Sigmoid colon (tissue), 7 donors: ENCODE data around the gene SEPTIN1. TPM values are rescaled to one million over a fixed set of nuclear protein-coding genes. Genes with fewer than 3 reads are reported as not detected.

Experiments used
- DNase-seq: peaks from one replicate; pipeline ENCODE4 v3.0.0-alpha.2; 2019
- H3K27ac ChIP-seq, 4 donors: fragments of 200-600 bp; sonication (generic); one replicate each; pipeline ENCODE4 v1.5.1; 2016 to 2019; ENCODE audit warnings: mild to moderate bottlenecking in 1 of 4
- H3K27me3 ChIP-seq, 3 donors: fragments of 200-600 bp; sonication (generic); one replicate each; pipeline ENCODE4 v1.5.1; 2019; ENCODE audit warnings: mild to moderate bottlenecking in 1 of 3
- H3K36me3 ChIP-seq, 4 donors: fragments of 200-600 bp; sonication (generic); one replicate each; pipeline ENCODE4 v1.5.1; 2016 to 2019
- H3K4me1 ChIP-seq, 4 donors: fragments of 200-600 bp; sonication (generic); one replicate each; pipeline ENCODE4 v1.5.1; 2017 to 2019
- H3K4me3 ChIP-seq, 4 donors: fragments of 200-600 bp; sonication (generic); one replicate each; pipeline ENCODE4 v1.5.1; 2017 to 2019; ENCODE audit warnings: mild to moderate bottlenecking in 2 of 4, moderate library complexity in 1 of 4
- H3K9me3 ChIP-seq, 4 donors: fragments of 200-600 bp in 3 of 4; sonication (generic) in 3 of 4; one replicate each; pipeline versions ENCODE4 v1.5.1 to v1.6.1; 2013 to 2019
- EP300 ChIP-seq, 4 donors: sonication (generic); formaldehyde crosslinking; IDR thresholded peaks; one replicate each; pipeline ENCODE4 v1.6.1; 2017; ENCODE audit warnings: antibody characterized with exemption in 4 of 4
- POLR2A ChIP-seq, 2 donors: fragments of 450-650 bp; IDR thresholded peaks; one replicate each; pipeline ENCODE4 v1.6.1; 2016; ENCODE audit warnings: antibody characterized with exemption in 2 of 2, mild to moderate bottlenecking in 2 of 2, moderate library complexity in 2 of 2
- POLR2AphosphoS5 ChIP-seq, 4 donors: sonication (generic); formaldehyde crosslinking; IDR thresholded peaks; one replicate each; pipeline ENCODE4 v1.6.1; 2017; ENCODE audit warnings: antibody characterized with exemption in 4 of 4
- WGBS, 2 donors: extraction: QIAGEN DNeasy Blood & Tissue Kit; methylation state at CpG; one replicate each; pipeline ENCODE4 v1.1.7; 2013; 5-methylcytosine and 5-hydroxymethylcytosine counted together
- intact Hi-C: fragments of 100-400 bp; cut with DNase I; formaldehyde crosslinking; loops from one replicate; pipeline ENCODE4 v1.15.1; 2023
- polyA plus RNA-seq, 3 donors: library from polyadenylated mRNA; stranded (reverse); fragments of 200-250 nt; gene quantifications; one replicate each; pipeline ENCODE4 v1.2.3, GENCODE V29; 2013
- total RNA-seq, 4 donors: library from RNA; depleted of rRNA; stranded (reverse); fragments of >200 nt; gene quantifications; one replicate each; pipeline ENCODE4 v1.1.0, GENCODE V29; 2016
- TF ChIP-seq, protein P1 (sequence below), 4 experiments: fragments of 450-650 bp in 3 of 4; fragments of 200-600 bp in 1 of 4; IDR thresholded peaks; one replicate each; pipeline ENCODE4 v1.5.1; 2016 to 2019; ENCODE audit warnings: antibody characterized with exemption in 4 of 4, mild to moderate bottlenecking in 3 of 4, moderate library complexity in 2 of 4
- donor health status: healthy with polysubstance abuse.
- donor health status: Bipolar disorder and iron deficiency.
- donor health status: healthy.

The SEPTIN1 gene
- total and polyA plus RNA-seq, 7 donors, result 0.82 to 46.6 (median 2.4) TPM

DNA sequence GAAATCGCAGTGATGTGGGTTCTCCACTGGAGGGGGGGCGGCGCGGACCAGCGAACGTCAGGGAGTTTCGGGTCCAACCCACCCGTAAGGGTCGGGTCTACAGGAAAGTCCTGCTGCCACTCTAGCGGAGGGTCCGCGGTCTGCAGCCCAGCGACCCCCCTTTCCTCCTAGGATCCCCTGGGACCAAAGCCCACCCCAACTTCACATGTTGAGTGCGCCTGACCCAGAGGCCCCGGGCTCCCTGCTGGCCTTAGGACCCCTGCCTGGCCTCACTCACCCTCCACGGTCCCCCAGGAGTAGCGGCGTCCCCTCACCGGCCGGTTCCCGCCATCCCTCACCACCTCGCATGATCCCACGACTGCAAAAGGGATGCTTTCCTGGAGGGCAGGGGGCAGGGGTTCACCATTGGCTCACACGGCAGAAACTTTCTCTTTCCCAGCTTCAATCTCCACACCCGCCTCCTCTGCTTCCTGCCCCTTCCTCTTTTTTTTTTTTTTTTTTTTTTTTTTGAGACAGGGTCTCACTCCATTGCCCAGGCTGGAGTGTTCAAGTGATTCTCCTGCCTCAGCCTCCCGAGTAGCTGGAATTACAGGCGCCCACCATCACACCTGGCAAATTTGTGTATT is 3.1 kb downstream of the SEPTIN1 start:
- DNase-seq, result no peak
- Histone ChIP-seq H3K27me3 (no peaks in the 10 kb centered on the region), H3K4me3 (peak overlapping the region; percentile 51 to 80 (median 73)), H3K4me1 (peaks cover 0 to 23% (median 20%) of the 10 kb centered on the region in 4 donors), H3K36me3 (no peaks in the 10 kb centered on the region), H3K9me3 (no peaks in the 10 kb centered on the region), H3K27ac (peak overlapping the region; percentile 96 to 100 (median 98))
- TF ChIP-seq POLR2A (IDR thresholded peaks at IDR 0.05), result no peak
- TF ChIP-seq POLR2AphosphoS5 (IDR thresholded peaks at IDR 0.05), result no peak
- TF ChIP-seq, protein P1, sequence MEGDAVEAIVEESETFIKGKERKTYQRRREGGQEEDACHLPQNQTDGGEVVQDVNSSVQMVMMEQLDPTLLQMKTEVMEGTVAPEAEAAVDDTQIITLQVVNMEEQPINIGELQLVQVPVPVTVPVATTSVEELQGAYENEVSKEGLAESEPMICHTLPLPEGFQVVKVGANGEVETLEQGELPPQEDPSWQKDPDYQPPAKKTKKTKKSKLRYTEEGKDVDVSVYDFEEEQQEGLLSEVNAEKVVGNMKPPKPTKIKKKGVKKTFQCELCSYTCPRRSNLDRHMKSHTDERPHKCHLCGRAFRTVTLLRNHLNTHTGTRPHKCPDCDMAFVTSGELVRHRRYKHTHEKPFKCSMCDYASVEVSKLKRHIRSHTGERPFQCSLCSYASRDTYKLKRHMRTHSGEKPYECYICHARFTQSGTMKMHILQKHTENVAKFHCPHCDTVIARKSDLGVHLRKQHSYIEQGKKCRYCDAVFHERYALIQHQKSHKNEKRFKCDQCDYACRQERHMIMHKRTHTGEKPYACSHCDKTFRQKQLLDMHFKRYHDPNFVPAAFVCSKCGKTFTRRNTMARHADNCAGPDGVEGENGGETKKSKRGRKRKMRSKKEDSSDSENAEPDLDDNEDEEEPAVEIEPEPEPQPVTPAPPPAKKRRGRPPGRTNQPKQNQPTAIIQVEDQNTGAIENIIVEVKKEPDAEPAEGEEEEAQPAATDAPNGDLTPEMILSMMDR (IDR thresholded peaks at IDR 0.05), result no peak
- no peak for TF ChIP-seq EP300 (IDR thresholded peaks at IDR 0.05)
- intact Hi-C loops, result loop anchor here (2.0 to 10.0 kb wide), 2 partner anchors 16 to 284 kb away; partner anchors contain the start of genes TBX6, YPEL3 and ZNF48
- 26 to 38% methylated on average over 27 of the region's 27 CpGs for WGBS, 2 donors

DNA sequence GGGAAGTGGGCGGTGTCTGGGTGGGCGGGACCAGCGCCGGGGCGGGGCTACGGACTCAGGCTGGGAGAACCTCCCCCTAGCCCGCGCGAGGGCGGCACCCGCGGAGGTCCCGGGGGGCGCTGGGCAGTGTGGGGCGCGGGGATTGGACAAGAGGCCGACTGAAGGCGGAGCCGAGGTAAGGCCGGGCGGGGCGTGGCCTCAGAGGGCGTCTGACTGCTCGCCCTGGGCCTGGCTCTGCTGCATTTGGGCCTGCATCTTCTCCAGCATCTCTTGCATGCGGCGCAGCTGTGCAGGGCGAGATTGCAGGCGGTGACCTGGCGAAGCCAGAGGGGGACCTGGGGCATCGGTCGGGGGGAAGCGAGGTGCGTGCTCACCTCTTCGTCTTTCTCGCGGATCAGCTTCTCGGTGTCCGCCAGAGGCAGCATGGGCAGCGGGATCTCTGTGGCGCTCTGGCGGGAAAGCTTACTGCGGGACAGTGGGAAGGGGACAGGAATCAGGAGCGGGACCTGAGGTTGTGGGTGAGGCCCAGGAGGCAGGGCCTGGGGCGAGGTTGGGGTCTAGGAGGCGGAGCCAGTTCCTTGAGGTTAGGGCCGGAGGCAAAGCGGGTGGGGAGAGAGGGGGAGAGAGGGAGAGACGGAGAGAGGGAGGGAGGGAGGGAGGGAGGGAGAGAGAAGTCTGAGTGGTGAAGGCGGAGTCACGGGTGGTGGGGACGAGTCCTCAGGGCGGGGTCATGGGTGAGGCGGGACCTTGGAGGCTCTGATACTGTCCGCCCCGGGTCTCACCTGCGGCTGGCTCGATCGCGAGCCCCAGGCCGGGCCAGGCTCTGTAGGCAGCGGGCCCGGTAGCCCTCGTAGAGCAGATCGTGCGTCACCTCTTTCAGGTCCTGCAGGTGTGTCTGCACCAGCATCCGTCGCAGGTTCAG is 3.9 kb downstream of the SEPTIN1 start:
- H3K4me1 ChIP-seq, result peaks cover 0 to 23% (median 20%) of the 10 kb centered on the region in 4 donors
- H3K9me3 ChIP-seq, result no peaks in the 10 kb centered on the region
- no peaks in the 10 kb centered on the region for H3K27me3 ChIP-seq
- WGBS, 2 donors, result 1% methylated on average over 67 of the region's 67 CpGs
- H3K27ac ChIP-seq, result peak overlapping the region; percentile 96 to 100 (median 98)
- peak overlapping the region; percentile 51 to 80 (median 73) for H3K4me3 ChIP-seq
- DNase-seq, result peak; percentile 100
- no peaks in the 10 kb centered on the region for H3K36me3 ChIP-seq
- intact Hi-C loops, result loop anchor here (2.0 to 10.0 kb wide), 2 partner anchors 16 to 284 kb away; partner anchors contain the start of genes TBX6, YPEL3 and ZNF48
- TF ChIP-seq EP300 (IDR thresholded peaks at IDR 0.05), result no peak
- peak; percentile 83 to 93 (median 92) for TF ChIP-seq POLR2AphosphoS5 (IDR thresholded peaks at IDR 0.05)
- TF ChIP-seq POLR2A (IDR thresholded peaks at IDR 0.05), result peak; percentile 35 to 76
- TF ChIP-seq, protein P1 (IDR thresholded peaks at IDR 0.05), result peak in 1 of 4 experiments; percentile 16

DNA sequence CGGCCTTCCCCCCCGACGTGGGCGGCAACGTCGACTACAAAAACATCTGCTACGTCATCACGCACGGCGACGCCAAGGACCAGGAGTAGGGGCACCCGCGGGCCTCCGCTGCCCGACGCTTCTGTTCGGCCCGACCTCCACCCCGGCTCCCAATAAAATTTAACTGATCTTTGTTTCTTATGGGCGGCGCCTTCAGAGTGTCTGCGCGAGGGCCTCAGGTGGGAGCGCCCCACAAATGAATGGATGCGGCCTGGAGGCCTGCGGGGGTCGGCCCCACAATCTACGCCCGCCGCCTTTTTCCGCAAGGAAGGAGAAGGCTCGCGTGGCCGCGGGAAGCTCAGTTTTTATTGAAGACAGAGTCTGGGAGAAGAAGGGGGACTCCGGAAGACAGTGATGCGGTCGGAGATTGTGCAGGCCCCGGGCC is 4.5 kb downstream of the SEPTIN1 start:
- no peaks in the 10 kb centered on the region for H3K36me3 ChIP-seq
- peak overlapping the region; percentile 37 to 80 (median 73) for H3K4me3 ChIP-seq
- peak; percentile 98 for DNase-seq
- intact Hi-C loops, result loop anchor here (2.0 to 10.0 kb wide), 2 partner anchors 17 to 283 kb away; partner anchors contain the start of genes TBX6, YPEL3 and ZNF48
- H3K27me3 ChIP-seq, result no peaks in the 10 kb centered on the region
- peak overlapping the region; percentile 96 to 100 (median 98) for H3K27ac ChIP-seq
- TF ChIP-seq, protein P1 (IDR thresholded peaks at IDR 0.05), result no peak
- peak; percentile 65 to 82 for TF ChIP-seq POLR2A (IDR thresholded peaks at IDR 0.05)
- TF ChIP-seq POLR2AphosphoS5 (IDR thresholded peaks at IDR 0.05), result peak; percentile 66 to 95 (median 82)
- TF ChIP-seq EP300 (IDR thresholded peaks at IDR 0.05), result peak in 1 of 4 donors; percentile 36
- 0% methylated on average over 39 of the region's 39 CpGs for WGBS, 2 donors
- H3K9me3 ChIP-seq, result no peaks in the 10 kb centered on the region
- H3K4me1 ChIP-seq, result peaks cover 0 to 23% (median 20%) of the 10 kb centered on the region in 4 donors

DNA sequence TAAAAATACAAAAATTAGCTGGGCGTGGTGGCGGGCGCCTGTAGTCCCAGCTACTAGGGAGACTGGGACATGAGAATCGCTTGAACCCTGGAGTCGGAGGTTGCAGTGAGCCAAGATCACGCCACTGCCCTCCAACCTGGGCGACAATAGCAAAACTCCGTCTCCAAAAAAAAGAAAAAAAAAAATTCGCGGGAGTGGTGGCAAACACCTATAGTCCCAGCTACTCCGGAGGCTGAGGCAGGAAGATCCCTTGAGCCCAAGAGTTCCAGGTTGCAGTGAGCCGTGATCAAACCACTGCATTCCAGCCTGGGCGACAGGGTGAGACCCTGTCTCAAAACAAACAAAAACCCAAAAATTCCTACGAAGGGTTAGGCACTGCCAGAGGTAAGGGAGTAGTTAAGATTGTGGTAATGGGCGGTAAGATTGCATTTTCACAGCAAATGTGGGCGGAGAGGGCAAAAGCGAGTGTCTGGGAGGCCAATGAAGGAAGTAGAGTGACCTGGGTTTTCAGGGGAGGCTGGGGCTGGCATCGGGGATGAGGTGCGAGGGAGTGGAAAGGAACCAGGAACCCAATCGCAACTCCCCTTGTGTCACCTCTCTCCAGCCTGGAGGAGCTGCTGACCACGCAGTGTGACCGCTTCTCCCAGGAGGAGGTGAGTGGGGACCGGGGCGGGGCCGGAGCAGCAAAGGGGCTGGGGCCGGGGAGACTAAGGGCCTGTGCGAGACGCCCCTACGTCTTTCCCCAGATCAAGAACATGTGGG is 5.1 kb downstream of the SEPTIN1 start:
- TF ChIP-seq POLR2A (IDR thresholded peaks at IDR 0.05) (no peak), POLR2AphosphoS5 (IDR thresholded peaks at IDR 0.05) (no peak), EP300 (IDR thresholded peaks at IDR 0.05) (no peak)
- TF ChIP-seq, protein P1 (IDR thresholded peaks at IDR 0.05), result no peak
- Histone ChIP-seq H3K36me3 (no peaks in the 10 kb centered on the region), H3K27ac (peak overlapping the region; percentile 96 to 100 (median 98)), H3K9me3 (no peaks in the 10 kb centered on the region), H3K4me1 (peaks cover 0 to 23% (median 20%) of the 10 kb centered on the region in 4 donors), H3K4me3 (peak overlapping the region; percentile 37 to 80 (median 73)), H3K27me3 (no peaks in the 10 kb centered on the region)
- DNase-seq, result no peak
- intact Hi-C loops, result loop anchor here (10.0 kb wide), 1 partner anchor 282 kb away; the partner anchor contains the start of genes TBX6 and YPEL3
- 26 to 35% methylated on average over 29 of the region's 29 CpGs for WGBS, 2 donors
